Heart left ventricle (tissue), 16 donors: ENCODE measurements around the gene DLGAP1. TPM values are rescaled to one million over a fixed set of nuclear protein-coding genes. Genes with fewer than 3 reads are reported as not detected.

ENCODE experiments used
- ATAC-seq, 4 donors: fragments of 200-7000 bp; cut with Tn5 transposase; one replicate each; pipeline ENCODE4 v1.9.1; 2020 to 2022; ENCODE audit warnings: moderate library complexity in 4 of 4, mild to moderate bottlenecking in 3 of 4, moderate number of reproducible peaks in 1 of 4
- DNase-seq, 5 donors: peaks; one replicate each; pipeline ENCODE4 v3.0.0-alpha.2; 2020
- H3K27ac ChIP-seq, 12 donors: fragments of 200-600 bp; sonication (generic) in 4 of 12; one replicate each; pipeline versions ENCODE4 v1.5.0 to v1.8.0; 2016 to 2022; ENCODE audit warnings: mild to moderate bottlenecking in 2 of 12
- H3K27me3 ChIP-seq, 9 donors: fragments of 200-600 bp; sonication (generic) in 2 of 9; one replicate each; pipeline versions ENCODE4 v1.5.1 to v1.8.0; 2016 to 2022; ENCODE audit warnings: mild to moderate bottlenecking in 3 of 9
- H3K36me3 ChIP-seq, 9 donors: fragments of 200-600 bp; sonication (generic) in 2 of 9; one replicate each; pipeline versions ENCODE4 v1.5.0 to v1.8.0; 2018 to 2022; ENCODE audit warnings: mild to moderate bottlenecking in 2 of 9
- H3K4me1 ChIP-seq, 12 donors: fragments of 200-600 bp; sonication (generic) in 4 of 12; one replicate each; pipeline versions ENCODE4 v1.5.0 to v1.8.0; 2016 to 2022; ENCODE audit warnings: mild to moderate bottlenecking in 3 of 12
- H3K4me3 ChIP-seq, 12 donors: fragments of 200-600 bp; sonication (generic) in 4 of 12; one replicate each; pipeline versions ENCODE4 v1.5.0 to v1.8.0; 2017 to 2022; ENCODE audit warnings: mild to moderate bottlenecking in 9 of 12, moderate library complexity in 4 of 12
- H3K9me3 ChIP-seq, 12 donors: fragments of 200-600 bp; sonication (generic) in 4 of 12; one replicate each; pipeline versions ENCODE4 v1.5.0 to v1.8.0; 2016 to 2022; ENCODE audit warnings: mild to moderate bottlenecking in 1 of 12
- POLR2A ChIP-seq, 2 donors: fragments of 450-650 bp; IDR thresholded peaks; one replicate each; pipeline ENCODE4 v1.6.1; 2017; ENCODE audit warnings: antibody characterized with exemption in 2 of 2, mild to moderate bottlenecking in 2 of 2, moderate library complexity in 2 of 2
- WGBS, 4 donors: extraction: QIAGEN DNeasy Blood & Tissue Kit in 2 of 4; methylation state at CpG; one replicate each; pipeline versions ENCODE4 v1.1.5 to v1.1.7; 2013 to 2018; 5-methylcytosine and 5-hydroxymethylcytosine counted together
- intact Hi-C, 10 donors: fragments of 100-400 bp; cut with DNase I; formaldehyde crosslinking; loops; one replicate each; pipeline versions ENCODE4 v1.11.1 to v1.14.2; 2022
- polyA plus RNA-seq, 2 donors: library from polyadenylated mRNA; stranded (reverse); fragments of 200-250 nt; gene quantifications; one replicate each; pipeline ENCODE4 v1.2.3, GENCODE V29; 2013
- total RNA-seq, 9 donors: library from RNA; depleted of rRNA in 2 of 9; stranded (reverse); fragments of >200 nt in 2 of 9; fragmentation: NEBNext Ultra II Directional in 3 of 9; extraction: Animal tissue kit (Norgen Biotek cat#: 25700) in 3 of 9; gene quantifications; one replicate each; pipeline versions ENCODE4 v1.1.0 to v1.2.4, GENCODE V29; 2016 to 2023
- TF ChIP-seq, protein P1 (sequence below), 12 donors: fragments of 200-600 bp; sonication (generic) in 4 of 12; IDR thresholded peaks; one replicate each; pipeline versions ENCODE4 v1.5.0 to v1.8.0; 2018 to 2022; ENCODE audit warnings: antibody characterized with exemption in 12 of 12, mild to moderate bottlenecking in 5 of 12
- donor health status: ischemic (EF 13 %, LVEDD 7.1; RV severe dilation, severe dysfunction).
- donor health status: healthy with polysubstance abuse.
- donor health status: DM: no; HTN: yes; CAD: no.
- donor health status: DM: no; HTN: no; CAD: no.
- donor health status: ischemic (EF 25% LVEDD 6.9; RV normal size, moderate dysfunction).
- donor health status: ischemic (EF 25% LVEDD 5.7; RV mildly dilated, moderate dysfunction).
- donor health status: healthy.
- donor health status: DM: yes; HTN: yes; CAD: no.
- donor health status: ischemic (EF 35%, LVEDD 5.7; RV mildly dilated, moderate dysfunction).
- donor health status: nonischemic (EF 11% LVEDD 7.7; RV severe dilation, severe dysfunction).
- donor health status: DM: yes; HTN: yes; CAD: no.
- donor health status: PGD.
- donor health status: ischemic (EF 29% LVEDD 5.4; RV normal size, mild dysfunction).
- donor health status: nonischemic (EF 23%, LVEDD 6.1; RV moderate dilation, normal function).

Gene DLGAP1
- total and polyA plus RNA-seq, 11 donors = 0.10 to 5.5 (median 0.40) TPM; not detected in 1

DNA sequence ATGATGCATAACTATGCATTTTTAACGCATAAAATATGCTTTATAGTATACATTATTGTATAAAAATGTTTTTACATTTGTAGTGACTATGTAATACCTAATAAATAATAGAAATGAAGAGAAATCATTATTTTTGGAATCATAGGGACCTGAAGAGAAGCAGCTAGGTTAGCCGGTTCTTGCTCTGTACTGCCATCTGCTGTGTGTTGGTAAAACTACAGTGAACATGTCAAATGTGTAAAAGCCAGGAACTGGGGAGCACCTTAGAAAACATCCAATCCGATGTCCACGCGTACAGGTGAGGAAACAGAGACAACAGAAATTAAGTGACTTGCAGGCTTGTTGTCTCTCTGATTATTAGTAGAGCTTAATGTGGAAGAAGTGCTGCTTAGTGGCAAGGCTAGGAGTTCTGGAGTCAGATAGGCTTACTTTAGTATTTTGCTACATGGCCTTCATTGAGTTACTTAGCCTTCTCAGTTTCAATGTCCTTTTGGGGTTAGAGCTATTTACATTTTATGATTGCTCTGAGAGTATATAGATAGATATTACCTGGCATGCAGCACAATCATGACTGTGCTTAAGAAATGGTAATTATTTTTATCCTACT is 386.5 kb downstream of the DLGAP1 start:
- Histone ChIP-seq H3K27ac (no peak overlapping the region), H3K27me3 (no peaks in the 10 kb centered on the region), H3K4me1 (no peaks in the 10 kb centered on the region), H3K4me3 (no peak overlapping the region), H3K36me3 (no peaks in the 10 kb centered on the region), H3K9me3 (peaks cover 0 to 10% (median 3%) of the 10 kb centered on the region in 12 donors)
- DNase-seq (peak in 2 of 5 donors; percentile 12 to 22), ATAC-seq (no peak)
- intact Hi-C loops = loop anchor here in 7 of 10 donors (2.0 to 10.0 kb wide), 6 partner anchors 66 to 366 kb away; no protein-coding TSS in a partner anchor
- TF ChIP-seq, protein P1, sequence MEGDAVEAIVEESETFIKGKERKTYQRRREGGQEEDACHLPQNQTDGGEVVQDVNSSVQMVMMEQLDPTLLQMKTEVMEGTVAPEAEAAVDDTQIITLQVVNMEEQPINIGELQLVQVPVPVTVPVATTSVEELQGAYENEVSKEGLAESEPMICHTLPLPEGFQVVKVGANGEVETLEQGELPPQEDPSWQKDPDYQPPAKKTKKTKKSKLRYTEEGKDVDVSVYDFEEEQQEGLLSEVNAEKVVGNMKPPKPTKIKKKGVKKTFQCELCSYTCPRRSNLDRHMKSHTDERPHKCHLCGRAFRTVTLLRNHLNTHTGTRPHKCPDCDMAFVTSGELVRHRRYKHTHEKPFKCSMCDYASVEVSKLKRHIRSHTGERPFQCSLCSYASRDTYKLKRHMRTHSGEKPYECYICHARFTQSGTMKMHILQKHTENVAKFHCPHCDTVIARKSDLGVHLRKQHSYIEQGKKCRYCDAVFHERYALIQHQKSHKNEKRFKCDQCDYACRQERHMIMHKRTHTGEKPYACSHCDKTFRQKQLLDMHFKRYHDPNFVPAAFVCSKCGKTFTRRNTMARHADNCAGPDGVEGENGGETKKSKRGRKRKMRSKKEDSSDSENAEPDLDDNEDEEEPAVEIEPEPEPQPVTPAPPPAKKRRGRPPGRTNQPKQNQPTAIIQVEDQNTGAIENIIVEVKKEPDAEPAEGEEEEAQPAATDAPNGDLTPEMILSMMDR (IDR thresholded peaks at IDR 0.05) = peak; percentile 61 to 80 (median 73)
- no peak for TF ChIP-seq POLR2A (IDR thresholded peaks at IDR 0.05)
- 15 to 17% (median 16%) methylated on average over 5 of the region's 5 CpGs for WGBS, 4 donors

DNA sequence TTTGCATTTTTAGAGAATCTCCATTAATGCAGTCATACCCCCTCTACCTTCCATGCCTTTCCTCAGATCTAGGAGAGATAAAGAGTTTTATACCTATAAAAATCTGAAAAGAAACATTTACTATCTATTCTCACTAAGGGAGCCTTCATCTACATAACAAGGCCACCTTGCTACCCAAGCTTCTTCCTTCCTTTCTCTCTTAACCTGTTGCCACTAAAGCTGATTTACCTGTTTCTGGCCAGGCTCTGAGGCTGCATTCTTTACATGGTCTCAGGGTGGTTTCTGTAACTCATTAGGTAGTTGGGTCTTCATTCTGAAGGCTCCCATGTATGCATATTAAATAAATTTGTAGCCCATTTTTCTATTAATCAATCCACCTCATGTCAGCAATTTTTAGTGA is 391.6 kb downstream of the DLGAP1 start:
- H3K4me1 ChIP-seq = no peaks in the 10 kb centered on the region
- no peak overlapping the region for H3K4me3 ChIP-seq
- H3K27ac ChIP-seq = no peak overlapping the region
- no peak for DNase-seq
- ATAC-seq = no peak
- no peaks in the 10 kb centered on the region for H3K36me3 ChIP-seq
- H3K27me3 ChIP-seq = no peaks in the 10 kb centered on the region
- TF ChIP-seq, protein P1 (IDR thresholded peaks at IDR 0.05) = no peak
- TF ChIP-seq POLR2A (IDR thresholded peaks at IDR 0.05) = no peak
- intact Hi-C loops = loop anchor here in 2 of 10 donors (10.0 kb wide), 2 partner anchors 69 to 299 kb away; no protein-coding TSS in a partner anchor
- peaks cover 0 to 38% (median 19%) of the 10 kb centered on the region in 12 donors for H3K9me3 ChIP-seq

DNA sequence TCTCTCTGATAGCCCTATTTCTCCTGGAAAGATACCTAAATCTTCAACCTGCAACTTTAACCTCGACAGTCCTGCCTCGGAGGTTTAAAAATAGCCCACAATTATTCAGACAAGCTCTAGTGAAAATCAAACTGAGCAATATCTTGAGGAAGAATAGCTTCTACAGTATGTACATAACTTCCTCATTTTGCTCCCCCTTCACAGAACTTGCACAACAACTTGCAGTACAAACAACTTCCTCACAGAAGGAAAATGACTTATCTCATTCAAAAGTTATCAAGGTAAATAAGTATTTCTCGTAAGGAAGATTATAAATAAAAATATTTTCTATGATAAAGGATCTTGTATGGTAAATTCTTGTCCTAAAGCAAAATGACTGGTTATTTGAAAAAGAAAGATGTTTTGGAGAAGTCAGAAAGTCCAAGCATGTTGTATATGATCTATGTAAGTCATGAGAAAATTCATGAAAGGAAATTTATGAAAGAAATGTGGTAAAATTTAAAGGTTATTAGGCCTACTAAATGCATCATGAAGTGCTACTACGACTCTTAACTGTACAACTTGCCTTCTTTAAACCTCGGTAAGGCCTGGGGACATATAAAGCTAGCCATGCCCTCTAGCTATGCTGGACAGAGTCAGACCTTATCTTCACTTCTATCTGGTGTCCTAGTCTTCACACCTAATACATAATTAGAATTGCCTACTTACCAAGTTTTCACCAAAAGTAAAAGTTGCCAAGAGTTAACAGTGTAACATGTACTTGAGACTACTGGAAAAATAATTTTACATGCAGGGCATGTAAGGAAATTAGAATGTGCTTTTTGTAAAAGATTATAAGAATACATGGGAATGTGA is 394.5 kb downstream of the DLGAP1 start:
- Histone ChIP-seq H3K4me3 (no peak overlapping the region), H3K9me3 (peaks cover 0 to 32% (median 16%) of the 10 kb centered on the region in 12 donors), H3K4me1 (no peaks in the 10 kb centered on the region), H3K27me3 (no peaks in the 10 kb centered on the region), H3K27ac (no peak overlapping the region), H3K36me3 (no peaks in the 10 kb centered on the region)
- ATAC-seq (no peak), DNase-seq (no peak)
- TF ChIP-seq, protein P1 (IDR thresholded peaks at IDR 0.05) = no peak
- no peak for TF ChIP-seq POLR2A (IDR thresholded peaks at IDR 0.05)
- WGBS, 4 donors = 62 to 68% (median 65%) methylated on average over 5 of the region's 5 CpGs
- intact Hi-C loops = loop anchor here in 2 of 10 donors (10.0 kb wide), 2 partner anchors 66 to 296 kb away; no protein-coding TSS in a partner anchor

DNA sequence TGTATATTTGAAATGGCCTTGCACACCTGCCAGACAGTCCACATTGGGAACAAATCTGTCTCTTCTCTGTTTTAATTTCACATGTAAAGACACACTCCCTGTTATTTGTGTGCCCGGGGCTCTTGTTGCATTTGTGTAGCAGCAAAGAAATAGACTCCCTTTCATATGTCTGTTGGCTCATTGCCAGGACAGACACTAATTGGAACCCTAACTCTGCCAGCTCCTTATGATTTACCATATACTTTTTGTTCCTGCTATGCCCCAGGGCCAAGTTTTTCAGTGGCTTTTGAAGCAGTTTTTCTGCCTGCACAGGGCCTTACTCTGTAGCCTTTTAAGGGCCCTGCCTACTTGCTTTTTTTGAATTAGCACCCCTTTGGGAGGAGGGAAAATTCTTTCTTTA is 396.9 kb downstream of the DLGAP1 start:
- no peaks in the 10 kb centered on the region for H3K4me1 ChIP-seq
- 83 to 100% (median 90%) methylated on average over 1 of the region's 1 CpG for WGBS, 4 donors
- DNase-seq = no peak

More for the DNA sequence above, 396.9 kb downstream of the DLGAP1 start:
- Histone ChIP-seq H3K36me3 (no peaks in the 10 kb centered on the region), H3K9me3 (peaks cover 0 to 28% (median 16%) of the 10 kb centered on the region in 12 donors), H3K27ac (no peak overlapping the region), H3K4me3 (no peak overlapping the region), H3K27me3 (no peaks in the 10 kb centered on the region)
- TF ChIP-seq, protein P1 (IDR thresholded peaks at IDR 0.05) = no peak
- TF ChIP-seq POLR2A (IDR thresholded peaks at IDR 0.05) = no peak
- intact Hi-C loops = no loop called here
- ATAC-seq = no peak
